HG02943 (cell line): ENCODE measurements around the gene C5AR2.
"Not testable (repeated sequence)": the region's sequence is repeated elsewhere in the genome, so short reads cannot be mapped to it uniquely, and the experiment has no call there.

Experiments used
- ATAC-seq: cut with Tn5 transposase; IDR thresholded peaks from one replicate; pipeline ENCODE4 v1.9.1; 2021; ENCODE audit warnings: mild to moderate bottlenecking, low read depth, moderate library complexity; ENCODE audit not compliant: unreplicated experiment

Gene C5AR2

GRCh38 chr19:47323409-47323808 lies 8.6 kb upstream of the C5AR2 start:
- no peak for ATAC-seq

- no peak for ATAC-seq
These were observed 8.1 kb upstream of the C5AR2 start for GRCh38 chr19:47323872-47324271.

- ATAC-seq: no peak
These were observed 7.5 kb upstream of the C5AR2 start for GRCh38 chr19:47324502-47324901.

- no peak for ATAC-seq
These were observed 1.5 kb upstream of the C5AR2 start for GRCh38 chr19:47330466-47330869.

GRCh38 chr19:47331490-47331889 lies 485 bp upstream of the C5AR2 start:
- ATAC-seq: no peak

- ATAC-seq: not testable (repeated sequence)
These were observed 5.1 kb downstream of the C5AR2 start for GRCh38 chr19:47336765-47337718.

- no peak for ATAC-seq
These were observed 7.4 kb downstream of the C5AR2 start for GRCh38 chr19:47339196-47339880.

GRCh38 chr19:47340477-47341208 lies 8.7 kb downstream of the C5AR2 start:
- no peak for ATAC-seq

GRCh38 chr19:47341734-47342133 lies 9.8 kb downstream of the C5AR2 start:
- ATAC-seq: no peak

GRCh38 chr19:47343194-47343802 lies 11.3 kb downstream of the C5AR2 start:
- ATAC-seq: no peak

- ATAC-seq: no peak
These were observed 12.4 kb downstream of the C5AR2 start for GRCh38 chr19:47344425-47344824.

- ATAC-seq: not testable (repeated sequence)
These were observed 14.0 kb downstream of the C5AR2 start for GRCh38 chr19:47346024-47346423.

GRCh38 chr19:47348819-47349795 lies 17.1 kb downstream of the C5AR2 start, which contains the start of gene DHX34:
Gene DHX34, plus strand, starts transcription at chr19:47349315. Its CDS starts 3,716 bp downstream, at chr19:47353031.
- peak; percentile 90 for ATAC-seq

- ATAC-seq: no peak
These were observed 18.7 kb downstream of the C5AR2 start for GRCh38 chr19:47350630-47351029.

GRCh38 chr19:47351548-47351947 lies 19.6 kb downstream of the C5AR2 start:
- no peak for ATAC-seq

GRCh38 chr19:47352095-47352494 lies 20.1 kb downstream of the C5AR2 start:
- ATAC-seq: no peak

GRCh38 chr19:47353307-47353712 lies 21.3 kb downstream of the C5AR2 start:
- no peak for ATAC-seq

- no peak for ATAC-seq
These were observed 24.9 kb downstream of the C5AR2 start for GRCh38 chr19:47356900-47357299.
